Activated naive CD8-positive, alpha-beta T cell treated with anti-CD3 and anti-CD28 coated beads, Interleukin-2, amount 50 U/mL, for 16 hours (primary cell): ENCODE data around the gene MAP7D1.
A peak's percentile ranks its signal among the peaks of the same experiment; 100 is the strongest.
"Not testable (repeated sequence)": the region's sequence is repeated elsewhere in the genome, so short reads cannot be mapped to it uniquely, and the experiment has no call there.

Experiments used
- DNase-seq: peaks from one replicate; pipeline ENCODE4 v3.0.0-alpha.2; 2020; ENCODE audit warnings: low read depth, low spot score

MAP7D1 gene

DNA sequence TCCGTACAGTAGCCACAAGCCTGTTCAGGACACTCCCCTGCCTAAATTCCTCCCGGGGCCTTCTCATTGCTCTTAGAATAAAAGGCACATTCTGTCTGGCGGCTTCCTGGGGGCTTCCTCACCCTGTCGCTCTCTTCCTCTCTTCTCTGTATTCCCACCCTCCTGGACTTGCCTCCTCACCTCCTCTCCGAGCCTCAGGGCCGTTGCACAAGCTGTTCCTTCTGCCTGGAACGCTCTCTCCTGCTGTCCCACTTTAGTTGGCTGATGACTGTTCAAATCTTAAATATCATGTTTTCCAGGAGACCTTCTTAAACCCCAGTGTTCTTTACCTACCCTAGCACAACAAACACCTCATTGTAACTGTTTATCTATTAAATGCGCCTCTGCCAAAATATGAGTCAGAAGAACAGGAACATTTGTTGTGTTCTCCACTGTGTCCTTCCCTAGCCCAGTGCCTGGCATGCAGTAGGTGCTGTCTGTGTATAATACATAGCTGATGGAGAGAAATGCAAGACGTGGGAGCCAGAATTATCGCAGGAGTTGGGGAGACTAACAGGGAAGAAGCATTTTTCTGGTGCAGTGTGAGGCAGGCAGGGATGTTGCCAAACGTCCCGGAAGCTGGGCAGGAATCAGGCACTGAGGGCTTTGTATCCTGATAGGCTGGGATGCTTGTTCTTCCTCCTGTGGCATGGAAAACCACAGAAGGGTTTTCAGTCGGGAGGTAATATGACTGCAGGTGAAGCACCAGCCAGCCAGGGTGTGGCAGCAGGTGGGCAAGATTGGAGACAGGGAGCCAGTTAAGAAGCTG is 44.2 kb downstream of the MAP7D1 start:
- no peak for DNase-seq

DNA sequence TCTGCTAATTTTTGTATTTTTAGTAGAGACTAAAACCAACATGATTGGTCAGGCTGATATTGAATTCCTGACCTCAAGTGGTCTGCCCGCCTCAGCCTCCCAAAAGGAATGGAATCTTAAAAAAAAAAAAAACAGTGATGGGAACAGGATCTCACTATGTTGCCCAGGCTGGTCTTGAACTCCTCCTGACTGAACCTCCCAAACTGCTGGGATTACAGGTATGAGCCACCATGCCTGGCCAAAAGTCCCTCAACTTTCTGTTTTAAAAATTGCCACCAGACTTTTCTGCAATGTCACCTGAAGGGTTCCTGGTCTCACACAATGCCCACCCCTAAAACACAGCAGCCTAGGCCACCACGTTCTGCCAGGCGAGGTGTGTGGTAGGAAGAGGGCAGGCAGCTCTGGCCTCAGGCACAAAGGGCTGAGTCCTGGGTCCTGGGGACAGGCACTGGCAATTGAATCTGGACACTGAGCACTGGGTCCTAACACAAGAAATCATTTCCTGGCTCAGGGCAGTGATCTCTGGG is 47.1 kb downstream of the MAP7D1 start:
- no peak for DNase-seq

DNA sequence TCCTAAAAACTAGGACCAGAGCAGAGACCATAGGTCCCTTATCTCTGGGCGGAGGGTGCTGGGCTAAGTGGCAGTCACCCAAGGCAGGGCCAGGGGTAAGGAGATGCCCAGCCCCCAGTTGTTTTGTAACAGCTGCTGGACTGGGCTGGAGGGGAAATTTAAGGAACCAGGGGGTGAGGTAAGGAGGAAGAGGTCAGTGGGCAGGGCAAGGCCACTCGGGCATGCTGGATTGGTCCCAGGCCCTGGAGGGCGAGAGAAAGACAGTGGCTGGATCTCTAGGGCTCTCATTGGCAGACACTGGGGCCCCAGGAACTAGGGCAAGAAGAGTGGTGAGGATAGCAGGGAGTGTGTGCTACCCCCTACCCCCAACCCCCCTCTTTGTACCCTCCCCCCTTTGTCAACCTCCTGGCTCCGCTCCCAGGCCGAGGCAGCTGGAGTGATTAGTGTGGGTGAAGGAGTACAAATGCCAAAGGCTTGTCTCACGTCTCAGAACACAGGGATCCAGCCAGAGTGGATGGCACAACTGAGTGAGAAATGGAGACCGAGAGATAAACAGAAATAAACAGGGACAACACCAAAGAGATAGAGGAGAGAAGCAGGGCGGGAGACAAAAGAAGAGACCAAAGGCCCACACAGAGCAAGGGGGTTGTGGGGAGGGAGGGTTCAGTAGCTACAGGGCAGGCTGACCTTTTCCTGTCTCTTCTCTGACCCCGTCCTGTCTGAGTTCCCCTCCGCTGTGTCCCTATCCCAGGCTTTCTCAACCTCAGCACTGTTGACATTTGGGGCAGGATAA is 47.8 kb downstream of the MAP7D1 start:
- DNase-seq = no peak

DNA sequence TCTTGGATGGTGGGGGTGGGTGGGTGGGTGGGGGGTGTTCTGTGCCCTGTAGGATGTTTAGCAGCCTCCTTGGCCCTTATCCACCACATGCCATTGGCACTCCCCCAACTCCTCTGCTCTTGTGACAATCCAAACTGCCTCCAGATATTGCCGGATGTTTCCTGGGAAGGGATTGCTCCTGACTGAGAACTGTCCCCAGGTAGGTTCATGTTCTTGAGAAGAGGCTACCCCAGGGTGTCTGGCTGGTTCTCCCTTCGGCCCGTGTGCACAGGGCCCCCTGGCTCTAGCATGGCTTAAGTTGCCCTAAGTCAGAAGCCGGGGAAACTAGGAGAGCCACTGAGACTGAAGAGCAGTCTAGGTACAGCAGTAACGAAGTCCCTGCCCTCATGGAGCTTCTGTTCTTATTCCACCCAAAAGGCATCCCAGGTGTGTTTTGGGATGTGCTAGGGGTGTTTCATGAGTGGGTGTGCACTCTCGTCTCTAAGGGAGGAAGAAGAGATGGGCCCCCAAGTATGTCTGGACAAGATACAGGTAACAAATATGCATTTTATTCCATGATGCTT is 48.5 kb downstream of the MAP7D1 start:
- no peak for DNase-seq

DNA sequence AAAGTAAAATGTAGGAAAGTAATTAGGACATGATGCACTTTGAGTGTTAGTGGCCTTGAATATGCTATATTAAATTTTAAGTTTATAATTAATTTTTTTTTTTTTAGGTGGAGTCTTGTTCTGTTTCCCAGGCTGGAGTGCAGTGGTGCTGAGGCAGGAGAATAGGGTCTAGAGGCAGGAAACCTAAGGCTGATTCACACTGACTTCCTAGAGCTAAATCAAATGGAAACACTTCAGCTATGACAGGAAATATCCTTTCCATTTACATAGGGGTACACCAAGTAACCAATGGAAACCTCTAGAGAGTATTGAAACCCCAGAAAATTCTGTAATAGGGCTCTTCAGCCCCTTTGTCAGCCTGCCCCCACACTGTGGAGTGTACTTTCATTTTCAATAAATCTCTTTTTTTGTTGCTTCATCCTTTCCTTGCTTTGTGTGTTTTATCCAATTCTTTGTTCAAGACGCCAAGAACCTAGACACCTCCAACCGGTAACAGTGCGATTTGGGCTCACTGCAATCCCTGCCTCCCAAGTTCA is 50.4 kb downstream of the MAP7D1 start:
- DNase-seq = no peak

DNA sequence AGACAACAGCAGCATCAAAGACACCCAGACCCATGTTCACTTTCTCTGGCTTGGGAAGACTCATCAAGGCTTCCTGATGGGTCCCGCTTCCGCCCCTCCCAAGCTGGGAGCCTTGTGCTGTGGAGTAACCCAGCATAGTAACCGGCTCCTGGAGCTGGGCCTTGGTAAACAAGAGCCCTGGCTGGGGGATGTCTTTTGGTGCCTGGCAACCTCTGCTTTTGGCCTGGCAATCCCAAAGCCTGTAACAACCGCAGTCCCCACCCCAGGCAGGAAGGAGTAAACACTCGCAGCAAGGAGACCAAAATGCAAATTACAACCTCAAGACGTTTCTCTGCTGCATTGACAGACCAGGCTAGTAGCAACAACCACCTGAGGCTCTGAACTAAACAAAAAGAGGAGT is 51.4 kb downstream of the MAP7D1 start:
- DNase-seq = no peak

DNA sequence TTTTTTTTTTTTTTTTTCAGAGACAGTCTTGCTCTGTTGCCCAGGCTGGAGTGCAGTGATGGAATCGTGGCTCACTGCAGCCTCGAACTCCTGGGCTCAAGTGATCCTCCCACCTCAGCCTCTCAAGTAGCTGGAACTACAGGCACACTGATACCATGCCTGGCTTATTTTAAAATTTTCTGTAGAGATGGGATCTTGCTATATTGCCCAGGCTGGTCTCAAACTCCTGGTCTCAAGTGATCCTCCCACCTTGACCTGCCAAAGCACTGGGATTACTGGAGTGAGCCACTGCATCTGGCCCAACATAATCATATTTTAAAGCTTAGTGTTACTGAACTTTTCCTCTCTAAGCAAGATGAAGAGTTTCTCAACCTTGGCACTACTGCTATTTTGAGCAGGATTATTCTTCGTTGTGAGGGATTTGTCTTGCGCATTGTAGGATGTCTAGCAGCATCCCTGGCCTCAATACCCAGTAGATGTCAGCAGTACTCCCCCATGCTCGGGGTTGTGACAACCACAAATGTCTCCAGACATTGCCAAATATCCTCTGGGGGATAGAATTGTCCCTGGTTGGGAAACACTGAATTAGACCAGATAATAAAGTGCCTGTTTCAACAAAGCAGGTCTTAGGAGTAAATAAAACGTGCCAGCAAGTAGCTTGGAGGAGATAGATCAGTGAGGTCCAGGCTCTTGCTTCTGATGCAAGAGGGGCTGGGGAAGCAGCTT is 53.2 kb downstream of the MAP7D1 start:
- DNase-seq = no peak

DNA sequence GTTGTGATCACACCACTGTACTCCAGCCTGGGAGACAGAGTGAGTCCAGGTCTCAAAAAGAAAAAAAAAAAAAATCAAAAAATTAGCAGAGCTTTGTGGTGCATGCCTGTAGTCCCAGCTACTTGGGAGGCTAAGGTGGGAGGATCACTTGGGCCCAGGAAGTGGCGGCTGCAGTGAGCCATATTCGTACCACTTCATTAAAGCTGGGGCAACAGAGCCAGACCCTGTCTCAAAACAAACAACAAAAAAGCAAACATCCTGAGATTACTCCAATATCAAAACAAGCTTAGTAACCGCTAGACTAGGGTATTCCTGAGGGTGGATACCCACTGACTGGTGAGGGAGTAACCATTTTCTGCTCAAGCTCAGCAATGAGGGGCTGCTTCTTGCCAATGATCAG is 55.3 kb downstream of the MAP7D1 start:
- DNase-seq = no peak

DNA sequence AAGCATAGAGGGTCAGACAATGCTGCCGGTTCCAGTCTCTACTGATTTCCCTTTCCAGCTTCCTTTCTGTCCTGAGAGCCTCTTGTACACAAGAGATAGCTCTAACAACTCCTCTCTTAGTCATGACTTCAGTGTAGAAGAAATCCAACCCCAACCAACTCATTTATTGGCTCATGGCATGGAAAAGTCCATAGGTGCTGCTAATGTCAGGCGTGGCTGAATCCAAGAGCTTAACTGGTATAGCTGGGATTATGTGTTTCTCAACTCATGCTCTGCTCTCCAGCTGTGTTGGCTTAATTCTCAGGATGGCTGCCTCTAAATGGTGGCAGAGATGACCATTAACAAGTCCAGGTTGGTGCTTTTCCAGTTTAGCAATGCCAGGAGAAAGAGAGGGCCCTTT is 55.9 kb downstream of the MAP7D1 start:
- no peak for DNase-seq

DNA sequence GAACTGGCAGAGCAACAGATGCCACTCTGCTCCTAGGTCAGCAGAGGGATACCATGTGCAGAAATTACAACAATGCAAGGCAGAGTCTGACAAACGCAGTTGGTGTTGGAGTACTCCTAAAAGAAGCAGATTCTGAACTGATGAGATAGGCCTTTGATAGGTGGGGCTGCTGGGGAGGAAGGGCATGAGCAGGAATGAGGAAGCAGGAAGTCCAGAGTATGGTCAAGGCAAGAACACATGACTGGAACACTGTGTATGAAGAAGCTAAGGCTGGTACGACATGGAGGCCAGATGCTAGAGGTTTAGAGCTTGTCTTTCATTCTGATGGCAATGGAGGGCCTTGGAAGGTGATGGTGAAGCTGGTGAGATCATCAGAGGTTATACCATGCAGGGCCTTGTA is 56.8 kb downstream of the MAP7D1 start:
- no peak for DNase-seq

DNA sequence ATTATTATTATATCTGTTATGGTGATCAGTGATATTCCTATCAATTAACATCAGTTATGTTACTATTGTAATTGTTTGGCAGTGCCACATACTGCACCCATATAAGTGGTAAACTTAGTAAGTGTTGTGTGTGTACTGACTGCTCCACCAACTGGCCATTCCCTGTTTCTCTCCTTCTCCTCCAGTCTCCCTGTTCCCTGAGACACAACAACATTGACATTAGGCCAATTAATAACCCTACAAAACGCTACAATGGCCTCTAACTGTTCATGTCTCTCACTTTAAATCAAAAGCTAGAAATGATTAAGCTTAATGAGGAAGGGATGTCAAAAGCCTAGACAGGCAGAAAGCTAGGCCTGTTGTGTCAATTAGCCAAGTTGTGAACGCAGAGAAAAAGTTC is 61.7 kb downstream of the MAP7D1 start:
- no peak for DNase-seq

DNA sequence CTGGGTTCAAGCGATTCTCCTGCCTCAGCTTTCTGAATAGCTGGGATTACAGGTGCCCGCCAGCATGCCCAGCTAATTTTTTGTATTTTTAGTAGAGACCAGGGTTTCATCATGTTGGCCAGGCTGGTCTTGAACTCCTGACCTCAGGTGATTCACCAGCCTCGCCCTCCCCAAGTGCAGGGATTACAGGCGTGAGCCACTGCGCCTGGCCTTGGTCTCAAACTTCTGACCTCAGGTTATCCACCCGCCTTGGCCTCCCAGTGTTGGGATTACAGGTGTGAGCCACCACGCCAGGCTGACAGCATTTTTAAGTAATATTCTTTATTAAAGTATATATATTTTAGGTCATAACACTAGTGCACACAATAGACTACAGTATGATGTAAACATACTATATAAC is 65.9 kb downstream of the MAP7D1 start:
- not testable (repeated sequence) for DNase-seq

DNA sequence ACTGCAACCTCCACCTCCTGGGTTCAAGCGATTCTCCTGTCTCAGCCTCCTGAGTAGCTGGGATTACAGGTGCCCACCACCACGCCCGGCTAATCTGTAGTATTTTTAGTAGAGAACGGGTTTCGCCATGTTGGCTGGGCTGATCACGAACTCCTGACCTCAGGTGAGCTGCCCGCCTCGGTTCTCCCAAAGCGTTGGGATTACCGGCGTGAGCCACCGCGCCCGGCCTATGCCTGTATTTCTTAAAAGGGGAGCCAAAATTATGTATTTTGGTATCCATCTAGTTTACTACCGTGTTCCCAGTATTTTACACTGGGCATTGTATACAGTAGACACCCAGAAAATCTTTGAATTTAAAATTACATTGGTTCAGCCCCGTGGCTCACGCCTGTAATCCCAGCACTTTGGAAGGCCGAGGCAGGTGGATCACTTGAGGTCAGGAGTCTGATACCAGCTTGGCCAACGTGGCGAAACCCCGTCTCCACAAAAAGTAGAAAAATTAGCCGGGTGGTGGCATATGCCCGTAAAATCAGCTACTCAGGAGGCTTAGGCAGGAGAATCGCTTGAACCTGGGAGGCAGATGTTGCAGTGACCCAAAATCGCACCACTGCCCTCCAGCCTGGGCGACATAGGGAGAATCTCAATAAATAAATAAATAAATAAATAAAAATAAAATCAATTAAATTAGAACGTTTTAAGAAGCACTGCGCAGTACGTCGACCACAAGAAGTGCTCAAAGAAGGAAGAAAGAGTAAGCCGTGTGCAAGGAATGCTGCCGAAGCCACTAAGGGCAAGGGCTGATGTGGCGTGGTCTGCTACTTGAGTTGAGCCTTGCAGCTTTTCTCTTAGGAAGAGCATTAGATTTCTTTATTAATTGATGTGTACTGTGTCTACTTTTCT is 66.8 kb downstream of the MAP7D1 start:
- DNase-seq = no peak

DNA sequence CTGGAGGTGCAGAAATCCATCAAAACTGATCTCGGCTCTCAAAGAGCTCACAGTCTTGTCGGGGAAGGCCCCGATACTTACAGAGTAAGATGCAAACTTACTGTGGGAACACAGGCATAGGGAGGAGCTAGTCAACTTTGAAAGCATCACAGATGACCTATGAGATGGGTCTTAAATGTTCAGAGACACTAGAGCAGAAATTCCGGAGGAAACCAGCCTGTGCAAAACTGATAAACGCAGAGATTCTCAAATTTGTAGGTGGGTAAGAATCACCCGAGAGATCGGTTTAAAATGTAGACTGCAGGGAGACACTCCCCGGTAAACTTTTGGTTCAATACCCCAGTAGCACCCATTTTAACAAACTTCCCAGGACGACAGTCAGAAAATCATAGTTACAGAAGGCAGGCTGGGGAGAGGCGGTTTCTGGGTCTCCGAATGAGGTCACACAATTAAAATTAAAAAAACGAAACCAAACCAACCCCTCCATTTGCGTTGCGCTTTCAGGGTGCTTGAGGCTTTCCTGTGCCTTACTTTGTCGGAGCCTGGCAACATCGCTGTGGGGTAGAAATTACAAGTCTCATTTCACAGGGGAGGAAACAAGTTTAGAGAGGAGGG is 67.5 kb downstream of the MAP7D1 start:
- DNase-seq = no peak

DNA sequence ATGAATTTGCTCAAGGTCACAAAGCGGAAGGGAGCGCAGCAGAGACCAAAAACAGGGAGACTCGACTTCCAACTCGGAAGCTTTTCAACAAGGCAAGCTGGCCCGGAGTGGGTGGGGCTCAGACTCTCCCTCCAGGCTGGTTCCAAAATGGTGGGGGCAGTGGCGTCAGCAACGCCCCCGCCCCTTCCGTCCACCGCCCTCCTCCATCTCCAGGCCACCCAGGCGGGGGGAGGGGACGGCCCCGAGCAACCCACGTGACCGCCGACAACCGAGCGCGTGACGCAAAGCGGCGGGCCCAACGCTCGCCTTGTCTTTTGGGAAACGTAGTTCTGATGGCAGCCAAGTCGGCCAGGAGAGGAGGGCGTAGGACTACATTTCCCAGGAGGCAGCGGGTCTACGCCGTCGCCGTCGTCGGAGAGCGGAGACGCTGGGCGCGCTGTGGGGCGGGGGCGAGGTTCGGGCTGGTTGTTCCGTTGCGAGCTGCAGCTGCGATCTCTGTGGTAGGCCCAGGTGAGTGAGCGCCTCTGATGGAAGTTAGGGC is 68.1 kb downstream of the MAP7D1 start, which contains the start of gene THRAP3:
Gene THRAP3 (plus strand): TSS at position 448 of the 541 bp plus-strand sequence. CDS start 58,121 bp downstream, outside the sequence.
- peak; percentile 99 for DNase-seq

DNA sequence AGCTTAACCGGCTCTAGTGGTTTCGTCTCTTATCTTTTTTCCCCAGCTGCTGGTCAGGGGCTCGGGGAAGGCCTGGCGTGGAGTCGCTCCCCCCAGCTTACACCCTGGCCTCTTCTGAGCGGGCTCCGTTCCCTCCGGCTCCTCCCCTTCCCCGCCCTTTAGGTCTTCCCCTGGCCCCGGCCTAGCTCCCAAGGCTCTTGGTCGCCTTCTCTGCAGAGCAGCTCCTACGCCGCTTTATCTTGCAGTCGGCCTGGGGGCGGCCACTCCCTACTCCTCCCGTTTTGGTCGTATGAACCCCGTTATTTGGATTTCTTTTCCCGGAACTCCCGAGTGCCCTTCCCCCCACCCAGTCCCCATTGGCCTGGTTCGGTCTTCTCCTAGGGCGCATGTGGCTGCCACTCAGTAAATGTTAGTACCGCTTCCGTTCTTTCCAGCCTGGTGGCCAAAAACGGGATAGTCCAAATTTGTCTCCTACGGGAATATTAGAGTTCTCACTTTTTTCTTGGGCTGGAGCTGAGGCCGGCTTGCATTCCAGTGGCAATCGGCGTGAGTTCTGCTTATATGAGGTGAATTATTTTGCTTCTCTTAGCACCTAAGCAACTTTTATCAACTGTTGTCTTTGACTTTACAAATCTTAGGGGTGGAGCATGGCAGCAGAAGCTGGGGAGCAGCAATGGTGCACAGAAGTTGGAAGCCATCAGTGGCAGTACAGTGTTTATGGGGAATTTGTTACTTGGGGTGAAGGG is 68.8 kb downstream of the MAP7D1 start:
- DNase-seq = no peak

DNA sequence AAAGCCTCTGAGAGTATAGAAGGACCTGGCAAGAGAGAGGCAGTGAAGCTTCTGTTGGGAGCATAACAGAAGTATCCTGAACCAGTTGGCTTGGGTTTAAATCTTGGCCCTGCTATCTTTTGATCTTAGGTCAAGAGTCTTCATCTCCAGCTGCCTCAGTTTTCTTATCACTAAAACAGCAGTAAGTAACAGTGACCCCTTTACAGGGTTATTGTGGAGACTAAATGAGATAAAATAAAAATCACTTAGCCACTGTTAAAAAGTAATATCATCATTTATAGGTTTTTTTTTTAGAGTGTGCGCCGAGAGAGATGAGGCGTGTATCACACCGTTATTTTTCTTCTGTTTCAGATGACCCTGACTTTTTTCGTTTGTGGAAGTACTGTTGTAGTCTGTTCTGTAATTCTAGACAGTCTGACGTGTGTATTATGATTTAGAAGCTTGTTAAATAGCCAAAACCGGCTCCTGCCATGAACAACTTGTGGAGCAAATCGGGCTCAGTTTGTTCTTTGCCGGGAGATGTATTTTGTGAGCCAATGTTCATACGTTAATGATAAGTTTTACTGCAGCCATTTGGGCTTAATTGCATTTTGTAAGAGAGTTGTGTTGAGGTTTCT is 69.4 kb downstream of the MAP7D1 start:
- no peak for DNase-seq

DNA sequence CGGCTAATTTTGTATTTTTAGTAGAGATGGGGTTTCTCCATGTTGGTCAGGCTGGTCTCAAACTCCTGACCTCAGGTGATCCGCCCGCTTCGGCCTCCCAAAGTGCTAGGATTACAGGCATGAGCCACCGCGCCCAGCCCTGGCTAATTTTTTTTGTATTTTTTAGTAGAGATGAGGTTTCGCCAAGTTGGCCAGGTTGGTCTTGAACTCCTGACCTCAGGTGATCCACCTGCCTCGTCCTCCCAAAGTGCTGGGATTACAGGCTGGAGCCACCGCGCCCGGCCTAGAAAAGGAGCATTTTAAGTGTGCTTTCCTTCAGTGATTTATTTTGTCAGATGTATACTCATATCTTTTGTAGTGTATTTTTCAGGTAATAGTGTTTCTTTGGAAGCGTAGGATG is 74.3 kb downstream of the MAP7D1 start:
- DNase-seq = not testable (repeated sequence)
